H9 (cell line): ENCODE results near the gene ST7L. TPM values are rescaled to one million over a fixed set of nuclear protein-coding genes. Genes with fewer than 3 reads are reported as not detected.

ENCODE experiments used
- DNase-seq: peaks from one replicate; pipeline ENCODE4 v3.0.0-alpha.2; 2017
- H2AFZ ChIP-seq: one replicate; pipeline ENCODE4 v1.6.1; 2013; ENCODE audit warnings: mild to moderate bottlenecking, low read length, control low read depth, moderate library complexity
- H2AK5ac ChIP-seq: 2 replicates; pipeline ENCODE4 v1.6.1; 2013; ENCODE audit warnings: low read length, control low read depth, mixed read lengths; ENCODE audit not compliant: insufficient read length
- H2BK120ac ChIP-seq: one replicate; pipeline ENCODE4 v1.6.1; 2013; ENCODE audit warnings: low read depth, mild to moderate bottlenecking, low read length, control low read depth, inconsistent platforms; ENCODE audit not compliant: poor library complexity, severe bottlenecking
- H2BK12ac ChIP-seq: 2 replicates; pipeline ENCODE4 v1.6.1; 2013; ENCODE audit warnings: low read length, control low read depth, mixed read lengths, low read depth; ENCODE audit not compliant: insufficient read length
- H2BK15ac ChIP-seq: 2 replicates; pipeline ENCODE4 v1.6.1; 2013; ENCODE audit warnings: low read depth, low read length, control low read depth
- H2BK20ac ChIP-seq: one replicate; pipeline ENCODE4 v1.6.1; 2013; ENCODE audit warnings: low read depth, mild to moderate bottlenecking, low read length, control low read depth, inconsistent platforms; ENCODE audit not compliant: poor library complexity, severe bottlenecking
- H2BK5ac ChIP-seq: 2 replicates; pipeline ENCODE4 v1.6.1; 2013; ENCODE audit warnings: low read length, control low read depth, mixed read lengths; ENCODE audit not compliant: insufficient read length
- H3K14ac ChIP-seq: 2 replicates; pipeline ENCODE4 v1.6.1; 2013; ENCODE audit warnings: low read length, control low read depth; ENCODE audit not compliant: insufficient read depth
- H3K18ac ChIP-seq: 2 replicates; pipeline ENCODE4 v1.6.1; 2013; ENCODE audit warnings: low read depth, mild to moderate bottlenecking, mixed read lengths, low read length, control low read depth; ENCODE audit not compliant: insufficient read length
- H3K23ac ChIP-seq: 2 replicates; pipeline ENCODE4 v1.6.1; 2013; ENCODE audit warnings: low read length, control low read depth, mixed read lengths, low read depth; ENCODE audit not compliant: insufficient read length
- H3K23me2 ChIP-seq: 2 replicates; pipeline ENCODE4 v1.6.1; 2013; ENCODE audit warnings: low read depth, mild to moderate bottlenecking, mixed read lengths, low read length, control low read depth; ENCODE audit not compliant: insufficient read length, poor library complexity, severe bottlenecking
- H3K27ac ChIP-seq: 2 replicates; pipeline ENCODE4 v1.5.1; 2013; ENCODE audit warnings: low read length, control low read depth, mixed read lengths, low read depth; ENCODE audit not compliant: insufficient read length
- H3K27me3 ChIP-seq: 2 replicates; pipeline ENCODE4 v1.6.1; 2013; ENCODE audit warnings: low read length, control low read depth, inconsistent platforms; ENCODE audit not compliant: insufficient read depth
- H3K4ac ChIP-seq: 2 replicates; pipeline ENCODE4 v1.6.1; 2013; ENCODE audit warnings: low read depth, mild to moderate bottlenecking, control low read depth, inconsistent platforms, low read length, moderate library complexity
- H3K4me1 ChIP-seq: 2 replicates; pipeline ENCODE4 v1.6.1; 2013; ENCODE audit warnings: low read length, control low read depth, inconsistent platforms; ENCODE audit not compliant: insufficient read depth
- H3K4me2 ChIP-seq: 2 replicates; pipeline ENCODE4 v1.6.1; 2013; ENCODE audit warnings: low read length, control low read depth, mixed read lengths; ENCODE audit not compliant: insufficient read length, insufficient read depth
- H3K56ac ChIP-seq: 2 replicates; pipeline ENCODE4 v1.6.1; 2013; ENCODE audit warnings: low read depth, mild to moderate bottlenecking, mixed read lengths, low read length, control low read depth; ENCODE audit not compliant: insufficient read length
- H3K79me1 ChIP-seq: 2 replicates; pipeline ENCODE4 v1.6.1; 2013; ENCODE audit warnings: low read depth, mild to moderate bottlenecking, moderate library complexity, low read length, control low read depth, inconsistent platforms; ENCODE audit not compliant: insufficient read depth, poor library complexity, severe bottlenecking
- H3K79me2 ChIP-seq: 2 replicates; pipeline ENCODE4 v1.6.1; 2013; ENCODE audit warnings: low read length, control low read depth, inconsistent platforms; ENCODE audit not compliant: insufficient read depth
- H3K9ac ChIP-seq: 2 replicates; pipeline ENCODE4 v1.6.1; 2013; ENCODE audit warnings: low read length, control low read depth, mixed read lengths; ENCODE audit not compliant: insufficient read length; ENCODE audit errors: extremely low read depth
- H3K9me3 ChIP-seq: one replicate; pipeline ENCODE4 v1.6.1; 2013; ENCODE audit warnings: low read depth, low read length, inconsistent platforms; ENCODE audit not compliant: control insufficient read depth
- H3T11ph ChIP-seq: one replicate; pipeline ENCODE4 v1.6.1; 2013; ENCODE audit warnings: mild to moderate bottlenecking, low read length, control low read depth, inconsistent platforms
- H4K20me1 ChIP-seq: one replicate; pipeline ENCODE4 v1.6.1; 2013; ENCODE audit not compliant: control insufficient read depth, insufficient read length, insufficient read depth
- H4K5ac ChIP-seq: 2 replicates; pipeline ENCODE4 v1.6.1; 2013; ENCODE audit warnings: low read depth, mild to moderate bottlenecking, mixed read lengths, low read length, control low read depth; ENCODE audit not compliant: insufficient read length
- H4K8ac ChIP-seq: replicated peaks from 2 replicates; pipeline ENCODE4 v1.6.1; 2013; ENCODE audit warnings: low read length, control low read depth, mixed read lengths, low read depth; ENCODE audit not compliant: insufficient read length
- H4K91ac ChIP-seq: 2 replicates; pipeline ENCODE4 v1.6.1; 2013; ENCODE audit warnings: low read depth, mild to moderate bottlenecking, moderate library complexity, mixed read lengths, low read length, control low read depth; ENCODE audit not compliant: insufficient read length
- H3K27ac Mint-ChIP-seq, 3 experiments: 2 replicates in 2 of 3; 3 replicates in 1 of 3; pipeline ENCODE4 v1.8.0; 2020 to 2021; ENCODE audit warnings: mixed read lengths in 3 of 3, mild to moderate bottlenecking in 1 of 3, moderate library complexity in 1 of 3
- H3K27me3 Mint-ChIP-seq: 2 replicates; pipeline ENCODE4 v1.8.0; 2021; ENCODE audit warnings: low read depth, mild to moderate bottlenecking, moderate library complexity, mixed read lengths
- H3K36me3 Mint-ChIP-seq, 3 experiments: 2 replicates in 2 of 3; 3 replicates in 1 of 3; pipeline ENCODE4 v1.8.0; 2020 to 2021; ENCODE audit warnings: low read depth in 3 of 3, mixed read lengths in 3 of 3; ENCODE audit not compliant: insufficient read depth in 1 of 3
- H3K4me1 Mint-ChIP-seq, 2 experiments: 2 replicates each; pipeline ENCODE4 v1.8.0; 2020; ENCODE audit warnings: mixed read lengths in 2 of 2
- H3K4me3 Mint-ChIP-seq, 2 experiments: 2 replicates in 1 of 2; 3 replicates in 1 of 2; pipeline ENCODE4 v1.8.0; 2020 to 2021; ENCODE audit warnings: mild to moderate bottlenecking in 2 of 2, mixed read lengths in 2 of 2, moderate library complexity in 1 of 2
- H3K9me3 Mint-ChIP-seq, 2 experiments: 2 replicates in 1 of 2; 3 replicates in 1 of 2; pipeline ENCODE4 v1.8.0; 2020; ENCODE audit warnings: mild to moderate bottlenecking in 2 of 2, mixed read lengths in 2 of 2, moderate library complexity in 1 of 2
- CTCF ChIP-seq: fragments of 200-600 bp; sonication (generic); conservative IDR thresholded peaks from 3 replicates; pipeline ENCODE4 v1.8.0; 2021; ENCODE audit warnings: antibody characterized with exemption, mild to moderate bottlenecking
- WGBS: extraction: QIAGEN DNeasy Blood & Tissue Kit; methylation state at CpG from one replicate; pipeline ENCODE4 v1.1.7; 2013; ENCODE audit warnings: missing lambda C conversion rate, low lambda C conversion rate, mixed read lengths; ENCODE audit not compliant: insufficient read length; ENCODE audit errors: extremely low coverage; 5-methylcytosine and 5-hydroxymethylcytosine counted together
- total RNA-seq: library from RNA; stranded (reverse); gene quantifications from 2 replicates; pipeline ENCODE4 v1.2.1, GENCODE V29; 2021

The ST7L gene
- total RNA-seq, 1 experiment from 2014 or later, result 16.0 TPM

GRCh38 chr1:112575154-112575804 is 43.7 kb downstream of the ST7L start:
- Histone ChIP-seq H3K4me1 (no peaks in the 10 kb centered on the region), H2BK15ac (no peak overlapping the region), H4K20me1 (no peaks in the 10 kb centered on the region), H4K8ac (no peak overlapping the region), H3K27me3 (no peaks in the 10 kb centered on the region), H2BK20ac (no peak overlapping the region), H3K27ac (no peak overlapping the region), H3T11ph (no peak overlapping the region), H2AFZ (no peak overlapping the region), H3K79me1 (no peaks in the 10 kb centered on the region), H4K5ac (no peak overlapping the region), H2BK5ac (no peak overlapping the region), H3K23me2 (no peaks in the 10 kb centered on the region), H4K91ac (no peak overlapping the region), H2BK12ac (no peak overlapping the region), H3K56ac (no peak overlapping the region), H3K23ac (no peak overlapping the region), H3K79me2 (no peaks in the 10 kb centered on the region), H2AK5ac (no peak overlapping the region), H3K9me3 (no peaks in the 10 kb centered on the region), H3K4ac (no peak overlapping the region), H3K18ac (no peak overlapping the region), H3K14ac (no peak overlapping the region), H2BK120ac (no peak overlapping the region), H3K4me2 (no peak overlapping the region), H3K9ac (no peak overlapping the region)
- H3K4me1 Mint-ChIP-seq, result no peaks in the 10 kb centered on the region
- H3K27ac Mint-ChIP-seq, result no peak overlapping the region
- no peak overlapping the region for H3K4me3 Mint-ChIP-seq
- no CpG with 5 or more reads among the region's 8 CpGs for WGBS
- no peaks in the 10 kb centered on the region for H3K27me3 Mint-ChIP-seq
- peaks cover 9 to 36% (median 36%) of the 10 kb centered on the region in 3 experiments for H3K36me3 Mint-ChIP-seq
- no peak for TF ChIP-seq CTCF
- H3K9me3 Mint-ChIP-seq, result peaks cover 0 to 3% of the 10 kb centered on the region in 2 experiments; a peak in 1 of 5 replicates
- no peak for DNase-seq
